K562 (cell line): ENCODE results near the gene CAV1. TPM values are rescaled to one million over a fixed set of nuclear protein-coding genes. Genes with fewer than 3 reads are reported as not detected.

ENCODE experiments used
- ATF3 ChIP-seq, 2 experiments: fragments of 450-650 bp in 1 of 2; sonication (generic) in 1 of 2; formaldehyde crosslinking in 1 of 2; IDR thresholded peaks in 1 of 2; conservative IDR thresholded peaks in 1 of 2; 2 replicates each; pipeline versions ENCODE4 v1.6.1 to v1.8.1; 2016 to 2023; ENCODE audit warnings: mild to moderate bottlenecking in 2 of 2, moderate library complexity in 2 of 2, inconsistent platforms in 1 of 2, missing genetic modification reagents in 1 of 2
- DACH1 ChIP-seq: fragments of 450-650 bp; IDR thresholded peaks from 2 replicates; pipeline ENCODE4 v1.6.1; 2018; ENCODE audit not compliant: partially characterized antibody
- ESRRA ChIP-seq: fragments of 450-650 bp; IDR thresholded peaks from 2 replicates; pipeline ENCODE4 v1.6.1; 2014; ENCODE audit warnings: low read depth, mild to moderate bottlenecking, moderate library complexity, borderline replicate concordance
- HIVEP1 ChIP-seq: fragments of 250-450 bp; sonication (Bioruptor Pico); IDR thresholded peaks from 2 replicates; pipeline ENCODE4 v1.4.0; 2020; ENCODE audit warnings: mild to moderate bottlenecking
- HMBOX1 ChIP-seq: sonication (generic); IDR thresholded peaks from 2 replicates; pipeline ENCODE4 v1.6.1; 2016
- MAX ChIP-seq: sonication (generic); formaldehyde crosslinking; IDR thresholded peaks from 2 replicates; pipeline ENCODE4 v1.9.0; 2022; ENCODE audit warnings: mild to moderate bottlenecking, missing genetic modification reagents
- MAZ ChIP-seq, 2 experiments: fragments of 450-650 bp in 1 of 2; sonication (generic) in 1 of 2; formaldehyde crosslinking; IDR thresholded peaks in 1 of 2; conservative IDR thresholded peaks in 1 of 2; 2 replicates each; pipeline versions ENCODE4 v1.4.0 to v1.5.0; 2020; ENCODE audit warnings: mild to moderate bottlenecking in 1 of 2, missing genetic modification reagents in 1 of 2
- MYNN ChIP-seq, 2 experiments: sonication (generic); formaldehyde crosslinking in 1 of 2; IDR thresholded peaks; 2 replicates each; pipeline versions ENCODE4 v1.5.0 to v1.6.1; 2016 to 2020; ENCODE audit warnings: antibody characterized with exemption in 1 of 2, missing genetic modification reagents in 1 of 2
- PCBP1 ChIP-seq: fragments of 200-400 bp; formaldehyde crosslinking; IDR thresholded peaks from 2 replicates; pipeline ENCODE4 v1.6.1; 2018; ENCODE audit warnings: mild to moderate bottlenecking, low read depth, low read length; ENCODE audit not compliant: poor library complexity, severe bottlenecking
- PHB2 ChIP-seq: fragments of 450-650 bp; IDR thresholded peaks from 2 replicates; pipeline ENCODE4 v1.6.1; 2017; ENCODE audit warnings: low read depth
- POLR2AphosphoS5 ChIP-seq: IDR thresholded peaks from 2 replicates; pipeline ENCODE4 v1.6.1; 2011; ENCODE audit warnings: mild to moderate bottlenecking, low read depth, low read length, moderate library complexity; ENCODE audit not compliant: control insufficient read depth, insufficient read depth
- TCF15 ChIP-seq: fragments of 250-450 bp; sonication (Bioruptor Pico); IDR thresholded peaks from 2 replicates; pipeline ENCODE4 v1.8.0; 2022; ENCODE audit warnings: moderate library complexity, mild to moderate bottlenecking, inconsistent platforms
- ZBTB1 ChIP-seq: sonication (generic); formaldehyde crosslinking; IDR thresholded peaks from 2 replicates; pipeline ENCODE4 v1.8.1; 2023; ENCODE audit warnings: missing genetic modification reagents, low read depth, mild to moderate bottlenecking, borderline replicate concordance
- ZC3H8 ChIP-seq: fragments of 450-650 bp; IDR thresholded peaks from 2 replicates; pipeline ENCODE4 v1.6.1; 2017
- ZFX ChIP-seq: sonication (generic); formaldehyde crosslinking; IDR thresholded peaks from 2 replicates; pipeline ENCODE4 v1.8.0; 2022; ENCODE audit warnings: mild to moderate bottlenecking, missing genetic modification reagents, moderate library complexity
- ZNF263 ChIP-seq: sonication (generic); formaldehyde crosslinking; IDR thresholded peaks from 2 replicates; pipeline ENCODE4 v1.8.0; 2022; ENCODE audit warnings: mild to moderate bottlenecking, missing genetic modification reagents, borderline replicate concordance
- polyA plus RNA-seq, 8 experiments: library from polyadenylated mRNA; depleted of rRNA in 4 of 8; stranded (reverse) in 5 of 8; unstranded in 3 of 8; fragments of >200 nt; fragmentation: Nextera tagmentation in 2 of 8; fragmentation: Illumina TruSeq in 1 of 8; extraction: Ambion mirVana in 2 of 8; extraction: Trizol in 1 of 8; gene quantifications; 2 replicates each; pipeline versions ENCODE4 v1.2.1 to v1.2.3, GENCODE V29; 2011 to 2014; ENCODE audit warnings: inconsistent platforms in 1 of 8, missing spikeins in 1 of 8
- total RNA-seq, 7 experiments: library from RNA; depleted of rRNA in 6 of 7; stranded (reverse); fragments of >200 nt in 6 of 7; fragmentation: Illumina TruSeq in 2 of 7; extraction: Trizol in 2 of 7; gene quantifications; 2 replicates each; pipeline versions ENCODE4 v1.2.1 to v1.2.3, GENCODE V29; 2011 to 2021; ENCODE audit warnings: low replicate concordance in 1 of 7
- TF ChIP-seq, protein P1 (sequence below): fragments of 200-800 bp; sonication (Bioruptor generic); IDR thresholded peaks from 2 replicates; pipeline ENCODE4 v1.6.1; 2017; ENCODE audit warnings: missing genetic modification characterization, missing compliant biosample characterization
- TF ChIP-seq, protein P2 (sequence below): fragments of 450-650 bp; IDR thresholded peaks from 2 replicates; pipeline ENCODE4 v1.6.1; 2016; ENCODE audit warnings: mild to moderate bottlenecking

CAV1 gene
- total and polyA plus RNA-seq, 9 of the 15 experiments (the other 6 are each of a cell fraction or from before 2014, with no cell fraction given), result 0.08 to 1.5 (median 0.63) TPM

DNA sequence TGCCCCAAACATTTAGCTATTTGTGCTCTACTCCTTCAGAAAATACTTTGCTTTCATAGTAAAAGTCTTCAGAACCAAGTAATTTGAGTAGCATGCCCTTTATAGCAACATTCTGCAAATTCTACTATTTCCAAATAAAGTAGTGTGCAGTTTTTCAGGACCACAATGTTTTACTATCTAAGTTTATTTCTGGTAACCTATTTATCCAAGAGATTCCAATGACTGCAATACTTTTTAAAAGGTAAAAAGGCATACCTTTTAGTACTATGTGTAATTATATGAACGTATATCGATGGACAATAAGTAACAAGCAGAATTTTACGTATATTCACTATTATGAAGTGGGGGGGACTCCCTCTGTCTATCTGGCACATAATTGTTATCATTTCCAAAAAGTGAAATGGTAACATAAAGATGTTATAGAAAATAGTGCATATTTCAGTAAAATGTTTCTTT lies 32.2 kb upstream of the CAV1 start (continued):
- TF ChIP-seq MYNN (IDR thresholded peaks at IDR 0.05), result peak; percentile 61; the same call in 1 of the 2 replicates
- TF ChIP-seq MYNN (CRISPR knock-in tag; IDR thresholded peaks at IDR 0.05), result no peak
- TF ChIP-seq PCBP1, result no peak
- no peak for TF ChIP-seq ZNF263
- no peak for TF ChIP-seq MAX (CRISPR knock-in tag)
- no peak for TF ChIP-seq ATF3 (IDR thresholded peaks at IDR 0.05)
- no peak for TF ChIP-seq ATF3 (CRISPR knock-in tag; conservative IDR thresholded peaks at IDR 0.05)
- TF ChIP-seq DACH1, result no peak
- no peak for TF ChIP-seq ESRRA
- TF ChIP-seq ZBTB1 (CRISPR knock-in tag), result no peak
- no peak for TF ChIP-seq ZC3H8
- TF ChIP-seq HMBOX1, result no peak
- no peak for TF ChIP-seq MAZ (CRISPR knock-in tag; conservative IDR thresholded peaks at IDR 0.05 in 1 of 2, IDR thresholded peaks at IDR 0.05 in 1 of 2)
- TF ChIP-seq ZFX (CRISPR knock-in tag), result no peak
- TF ChIP-seq POLR2AphosphoS5, result no peak
- TF ChIP-seq PHB2, result no peak
- TF ChIP-seq, protein P1, sequence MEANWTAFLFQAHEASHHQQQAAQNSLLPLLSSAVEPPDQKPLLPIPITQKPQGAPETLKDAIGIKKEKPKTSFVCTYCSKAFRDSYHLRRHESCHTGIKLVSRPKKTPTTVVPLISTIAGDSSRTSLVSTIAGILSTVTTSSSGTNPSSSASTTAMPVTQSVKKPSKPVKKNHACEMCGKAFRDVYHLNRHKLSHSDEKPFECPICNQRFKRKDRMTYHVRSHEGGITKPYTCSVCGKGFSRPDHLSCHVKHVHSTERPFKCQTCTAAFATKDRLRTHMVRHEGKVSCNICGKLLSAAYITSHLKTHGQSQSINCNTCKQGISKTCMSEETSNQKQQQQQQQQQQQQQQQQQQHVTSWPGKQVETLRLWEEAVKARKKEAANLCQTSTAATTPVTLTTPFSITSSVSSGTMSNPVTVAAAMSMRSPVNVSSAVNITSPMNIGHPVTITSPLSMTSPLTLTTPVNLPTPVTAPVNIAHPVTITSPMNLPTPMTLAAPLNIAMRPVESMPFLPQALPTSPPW (CRISPR knock-in tag), result no peak; the same call in 1 of the 2 replicates
- TF ChIP-seq, protein P2, sequence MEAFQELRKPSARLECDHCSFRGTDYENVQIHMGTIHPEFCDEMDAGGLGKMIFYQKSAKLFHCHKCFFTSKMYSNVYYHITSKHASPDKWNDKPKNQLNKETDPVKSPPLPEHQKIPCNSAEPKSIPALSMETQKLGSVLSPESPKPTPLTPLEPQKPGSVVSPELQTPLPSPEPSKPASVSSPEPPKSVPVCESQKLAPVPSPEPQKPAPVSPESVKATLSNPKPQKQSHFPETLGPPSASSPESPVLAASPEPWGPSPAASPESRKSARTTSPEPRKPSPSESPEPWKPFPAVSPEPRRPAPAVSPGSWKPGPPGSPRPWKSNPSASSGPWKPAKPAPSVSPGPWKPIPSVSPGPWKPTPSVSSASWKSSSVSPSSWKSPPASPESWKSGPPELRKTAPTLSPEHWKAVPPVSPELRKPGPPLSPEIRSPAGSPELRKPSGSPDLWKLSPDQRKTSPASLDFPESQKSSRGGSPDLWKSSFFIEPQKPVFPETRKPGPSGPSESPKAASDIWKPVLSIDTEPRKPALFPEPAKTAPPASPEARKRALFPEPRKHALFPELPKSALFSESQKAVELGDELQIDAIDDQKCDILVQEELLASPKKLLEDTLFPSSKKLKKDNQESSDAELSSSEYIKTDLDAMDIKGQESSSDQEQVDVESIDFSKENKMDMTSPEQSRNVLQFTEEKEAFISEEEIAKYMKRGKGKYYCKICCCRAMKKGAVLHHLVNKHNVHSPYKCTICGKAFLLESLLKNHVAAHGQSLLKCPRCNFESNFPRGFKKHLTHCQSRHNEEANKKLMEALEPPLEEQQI, result peak; percentile 66; the same call in 1 of the 2 replicates
- no peak for TF ChIP-seq TCF15
- TF ChIP-seq HIVEP1 (CRISPR knock-in tag), result no peak
